Stomach (tissue), 4 donors: ENCODE data around the gene TOR1B.

Experiments used
- POLR2A ChIP-seq, 4 donors: fragments of 450-650 bp; IDR thresholded peaks; one replicate each; pipeline ENCODE4 v1.6.1; 2016; ENCODE audit warnings: antibody characterized with exemption in 4 of 4, control low read depth in 2 of 4, mild to moderate bottlenecking in 1 of 4, moderate library complexity in 1 of 4
- POLR2AphosphoS5 ChIP-seq, 3 donors: sonication (generic); formaldehyde crosslinking; IDR thresholded peaks; one replicate each; pipeline ENCODE4 v1.6.1; 2016; ENCODE audit warnings: antibody characterized with exemption in 3 of 3
- TF ChIP-seq, protein P1 (sequence below), 7 experiments: fragments of 450-650 bp in 4 of 7; fragments of 200-600 bp in 3 of 7; sonication (generic) in 3 of 7; IDR thresholded peaks; one replicate each; pipeline ENCODE4 v1.5.1; 2016 to 2019; ENCODE audit warnings: antibody characterized with exemption in 7 of 7, control low read depth in 2 of 7, mild to moderate bottlenecking in 1 of 7

DNA sequence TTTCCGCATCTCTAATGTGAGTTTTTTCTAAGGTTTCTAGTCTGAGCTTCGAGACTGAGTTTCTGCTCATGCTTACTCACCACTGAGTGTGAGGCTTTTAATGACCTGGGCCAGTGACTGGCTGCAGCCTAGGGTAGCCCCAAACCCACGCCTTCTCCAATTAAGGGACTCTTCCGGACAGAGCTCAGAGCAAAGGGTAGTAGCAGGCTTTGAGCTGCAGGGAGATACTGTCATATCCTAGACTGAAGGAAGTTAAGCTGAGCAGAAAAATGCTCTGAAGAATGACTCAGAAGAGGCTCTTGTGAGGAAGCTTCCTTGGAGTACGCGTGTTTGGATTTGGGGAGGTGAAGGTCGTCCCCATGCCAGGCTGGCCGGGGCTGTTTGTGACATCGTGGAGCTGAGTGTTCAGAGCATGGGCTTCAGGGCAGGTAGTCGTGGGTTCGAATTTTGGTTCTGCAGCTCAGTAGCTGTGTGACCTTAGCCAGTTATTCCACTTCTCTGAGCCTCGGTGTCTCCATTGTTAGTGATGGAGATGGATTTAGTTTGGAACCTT is 35.8 kb downstream of the TOR1B start:
- TF ChIP-seq, protein P1, sequence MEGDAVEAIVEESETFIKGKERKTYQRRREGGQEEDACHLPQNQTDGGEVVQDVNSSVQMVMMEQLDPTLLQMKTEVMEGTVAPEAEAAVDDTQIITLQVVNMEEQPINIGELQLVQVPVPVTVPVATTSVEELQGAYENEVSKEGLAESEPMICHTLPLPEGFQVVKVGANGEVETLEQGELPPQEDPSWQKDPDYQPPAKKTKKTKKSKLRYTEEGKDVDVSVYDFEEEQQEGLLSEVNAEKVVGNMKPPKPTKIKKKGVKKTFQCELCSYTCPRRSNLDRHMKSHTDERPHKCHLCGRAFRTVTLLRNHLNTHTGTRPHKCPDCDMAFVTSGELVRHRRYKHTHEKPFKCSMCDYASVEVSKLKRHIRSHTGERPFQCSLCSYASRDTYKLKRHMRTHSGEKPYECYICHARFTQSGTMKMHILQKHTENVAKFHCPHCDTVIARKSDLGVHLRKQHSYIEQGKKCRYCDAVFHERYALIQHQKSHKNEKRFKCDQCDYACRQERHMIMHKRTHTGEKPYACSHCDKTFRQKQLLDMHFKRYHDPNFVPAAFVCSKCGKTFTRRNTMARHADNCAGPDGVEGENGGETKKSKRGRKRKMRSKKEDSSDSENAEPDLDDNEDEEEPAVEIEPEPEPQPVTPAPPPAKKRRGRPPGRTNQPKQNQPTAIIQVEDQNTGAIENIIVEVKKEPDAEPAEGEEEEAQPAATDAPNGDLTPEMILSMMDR (IDR thresholded peaks at IDR 0.05), result no peak
- TF ChIP-seq POLR2AphosphoS5 (IDR thresholded peaks at IDR 0.05) (no peak), POLR2A (IDR thresholded peaks at IDR 0.05) (no peak)
